OCI-LY3 (cell line): Measurements from ENCODE around the gene ZNF423.

ENCODE experiments used
- H2AFZ ChIP-seq: fragments of 200-600, 300-600 bp; shearing (Covaris generic); 2 replicates; pipeline ENCODE4 v1.6.0; 2014; ENCODE audit warnings: antibody characterized with exemption, low read depth, low read length
- H3K27ac ChIP-seq: fragments of 200-600, 300-600 bp; sonication (generic); 2 replicates; pipeline ENCODE4 v1.5.1; 2014; ENCODE audit warnings: mild to moderate bottlenecking, low read length, moderate library complexity, mixed read lengths
- H3K27me3 ChIP-seq: fragments of 200-600, 300-600 bp; sonication (generic); 2 replicates; pipeline ENCODE4 v1.6.1; 2014; ENCODE audit warnings: low read depth, low read length, mixed read lengths
- H3K36me3 ChIP-seq: fragments of 200-600, 300-600 bp; sonication (generic); replicated peaks from 2 replicates; pipeline ENCODE3; 2014; ENCODE audit warnings: low read depth, low read length, mixed read lengths
- H3K4me1 ChIP-seq: fragments of 300-600, 200-600 bp; sonication (generic); 2 replicates; pipeline ENCODE4 v1.6.1; 2014; ENCODE audit warnings: low read length, mixed read lengths
- H3K4me2 ChIP-seq: fragments of 200-600, 300-600 bp; sonication (generic); 2 replicates; pipeline ENCODE4 v1.6.1; 2014; ENCODE audit warnings: low read length, mixed read lengths
- H3K4me3 ChIP-seq: fragments of 300-600, 200-600 bp; sonication (generic); 2 replicates; pipeline ENCODE4 v1.5.1; 2014; ENCODE audit warnings: antibody characterized with exemption, mild to moderate bottlenecking, low read length, moderate library complexity
- H3K79me2 ChIP-seq: fragments of 300-600, 200-600 bp; shearing (Covaris generic); 2 replicates; pipeline ENCODE4 v1.6.1; 2014; ENCODE audit warnings: mild to moderate bottlenecking, low read length, mixed read lengths
- H3K9ac ChIP-seq: fragments of 300-600, 200-600 bp; shearing (Covaris generic); 2 replicates; pipeline ENCODE4 v1.6.0; 2014; ENCODE audit warnings: mild to moderate bottlenecking, low read length, moderate library complexity
- H3K9me3 ChIP-seq: fragments of 200-600, 300-600 bp; shearing (Covaris generic); 2 replicates; pipeline ENCODE4 v1.6.1; 2014; ENCODE audit warnings: low read length, mixed read lengths; ENCODE audit not compliant: insufficient read depth
- H4K20me1 ChIP-seq: fragments of 200-600, 300-600 bp; sonication (generic); 2 replicates; pipeline ENCODE4 v1.6.1; 2016; ENCODE audit warnings: low read length, mixed read lengths; ENCODE audit not compliant: insufficient read depth
- CTCF ChIP-seq: fragments of 200-600, 300-600 bp; sonication (generic); IDR thresholded peaks from 2 replicates; pipeline ENCODE4 v1.5.1; 2014; ENCODE audit warnings: antibody characterized with exemption, low read length, low read depth
- EZH2phosphoT487 ChIP-seq: fragments of 200-600 bp; shearing (Covaris generic); IDR thresholded peaks from 2 replicates; pipeline ENCODE4 v1.6.1; 2018; ENCODE audit warnings: antibody characterized with exemption, mixed run types, low read depth

The ZNF423 gene

DNA sequence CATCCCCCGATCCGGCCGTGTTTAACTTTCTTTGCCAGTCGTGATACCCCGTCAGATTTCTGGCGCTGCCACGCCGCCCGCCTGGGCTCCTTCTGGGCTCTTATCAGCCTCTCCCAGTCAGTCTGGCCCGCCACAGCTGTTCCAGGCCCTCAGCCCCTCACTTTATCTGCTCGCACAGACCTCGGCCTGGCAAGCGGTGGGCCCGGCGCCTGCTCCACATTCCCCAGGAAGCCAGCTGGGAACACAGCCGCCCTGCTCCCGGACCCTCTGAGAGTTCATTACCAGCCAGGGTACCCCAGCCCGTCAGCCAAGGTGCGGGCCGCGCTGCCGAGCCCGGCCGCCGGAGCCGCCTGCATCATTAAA lies 157.5 kb downstream of the ZNF423 start:
- Histone ChIP-seq H3K9ac (no peak overlapping the region), H3K79me2 (no peaks in the 10 kb centered on the region), H3K27ac (no peak overlapping the region), H3K4me1 (no peaks in the 10 kb centered on the region), H3K27me3 (peaks cover 22% of the 10 kb centered on the region), H4K20me1 (no peaks in the 10 kb centered on the region), H3K36me3 (no peaks in the 10 kb centered on the region), H2AFZ (no peak overlapping the region), H3K4me2 (no peak overlapping the region), H3K4me3 (no peak overlapping the region), H3K9me3 (no peaks in the 10 kb centered on the region)
- no peak for TF ChIP-seq EZH2phosphoT487
- TF ChIP-seq CTCF = no peak

DNA sequence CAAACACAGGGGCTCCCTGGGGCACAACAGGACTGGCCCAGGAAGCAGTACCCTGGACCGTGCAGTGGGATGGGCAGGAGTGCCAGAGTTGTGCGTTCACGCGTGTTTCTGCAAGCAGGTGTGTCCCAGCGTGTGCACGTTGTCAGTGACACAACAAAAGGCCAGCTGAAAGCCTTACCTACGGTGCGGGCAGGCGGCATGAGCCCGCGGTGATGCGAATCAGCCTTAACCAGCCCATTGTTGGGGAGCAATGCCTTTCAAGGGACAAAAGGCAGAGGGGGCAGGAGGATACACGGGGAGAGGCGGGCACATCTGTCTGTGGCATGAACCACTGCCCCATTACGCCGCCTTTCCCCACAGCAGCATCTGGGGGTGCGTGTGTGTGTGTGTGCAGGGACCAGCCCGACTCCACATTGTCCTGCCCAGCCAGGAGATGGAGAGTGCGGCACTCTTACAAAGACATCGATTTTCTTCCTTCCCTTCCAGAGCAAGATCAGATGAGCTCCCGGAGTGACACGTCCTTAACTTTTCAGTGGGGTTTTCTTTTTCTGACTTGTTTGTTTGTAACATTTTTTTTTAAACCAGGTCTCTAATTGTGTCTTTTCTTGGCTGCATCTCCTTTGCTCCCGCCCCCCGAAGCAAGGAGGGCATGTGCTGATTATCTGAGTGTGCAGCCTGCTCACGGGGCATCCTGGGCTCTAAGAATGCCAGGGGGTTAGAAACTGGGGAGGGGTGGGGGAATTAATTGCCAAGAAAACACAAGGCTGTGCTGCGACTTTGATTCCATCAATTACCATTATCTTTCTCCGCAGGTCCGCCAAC lies 158.1 kb downstream of the ZNF423 start:
- no peaks in the 10 kb centered on the region for H4K20me1 ChIP-seq
- no peak for TF ChIP-seq EZH2phosphoT487
- TF ChIP-seq CTCF = no peak
- no peaks in the 10 kb centered on the region for H3K9me3 ChIP-seq
- H3K36me3 ChIP-seq = no peaks in the 10 kb centered on the region
- no peak overlapping the region for H2AFZ ChIP-seq
- H3K9ac ChIP-seq = no peak overlapping the region
- H3K4me1 ChIP-seq = no peaks in the 10 kb centered on the region
- no peak overlapping the region for H3K4me3 ChIP-seq
- peaks cover 22% of the 10 kb centered on the region for H3K27me3 ChIP-seq
- no peaks in the 10 kb centered on the region for H3K79me2 ChIP-seq
- no peak overlapping the region for H3K27ac ChIP-seq
- no peak overlapping the region for H3K4me2 ChIP-seq

- Histone ChIP-seq H3K4me3 (no peak overlapping the region), H3K27ac (no peak overlapping the region), H3K79me2 (no peaks in the 10 kb centered on the region), H4K20me1 (no peaks in the 10 kb centered on the region), H2AFZ (no peak overlapping the region), H3K36me3 (no peaks in the 10 kb centered on the region), H3K4me1 (no peaks in the 10 kb centered on the region), H3K4me2 (no peak overlapping the region), H3K9ac (no peak overlapping the region), H3K27me3 (peaks cover 22% of the 10 kb centered on the region), H3K9me3 (no peaks in the 10 kb centered on the region)
- TF ChIP-seq CTCF (no peak), EZH2phosphoT487 (no peak)
Observed at GRCh38 chr16:49696414-49697101, 159.4 kb downstream of the ZNF423 start.

- no peaks in the 10 kb centered on the region for H4K20me1 ChIP-seq
- no peaks in the 10 kb centered on the region for H3K36me3 ChIP-seq
- no peak for TF ChIP-seq CTCF
- no peak for TF ChIP-seq EZH2phosphoT487
- no peak overlapping the region for H3K9ac ChIP-seq
- H3K9me3 ChIP-seq = no peaks in the 10 kb centered on the region
- no peaks in the 10 kb centered on the region for H3K4me1 ChIP-seq
- H3K27ac ChIP-seq = no peak overlapping the region
- no peak overlapping the region for H3K4me3 ChIP-seq
- no peak overlapping the region for H3K4me2 ChIP-seq
- H2AFZ ChIP-seq = no peak overlapping the region
- H3K27me3 ChIP-seq = peaks cover 22% of the 10 kb centered on the region
- no peaks in the 10 kb centered on the region for H3K79me2 ChIP-seq
Observed at GRCh38 chr16:49695782-49696413, 160.0 kb downstream of the ZNF423 start.
